HEK293 (cell line): ENCODE results near the gene DUSP14.

Experiments
- CTCF ChIA-PET: fragments of 350-600 bp; formaldehyde crosslinking; extraction: SDS; loops from one replicate; lab custom pipeline; 2021; ENCODE audit warnings: antibody characterized with exemption; lab: Yijun Ruan, JAX
- POLR2A ChIA-PET: fragments of 300-600 bp; formaldehyde crosslinking; extraction: SDS; loops from one replicate; lab custom pipeline; 2020; ENCODE audit warnings: antibody characterized with exemption, inconsistent platforms; lab: Yijun Ruan, JAX
- H3K27ac ChIP-seq: fragments of 200-500 bp; sonication (Bioruptor generic); 2 replicates; pipeline ENCODE4 v1.5.1; 2014; ENCODE audit warnings: low read depth, low read length, control low read depth, inconsistent platforms; ENCODE audit errors: extremely low read depth
- H3K36me3 ChIP-seq, 2 experiments: fragments of 200-500 bp in 1 of 2; sonication (Bioruptor generic) in 1 of 2; 1 replicate in 1 of 2; 2 replicates in 1 of 2; pipeline ENCODE4 v1.5.1; 2014 to 2017; ENCODE audit warnings: inconsistent platforms in 2 of 2, low read length in 2 of 2; ENCODE audit not compliant: control insufficient read depth in 2 of 2, insufficient read depth in 1 of 2
- H3K4me1 ChIP-seq: fragments of 200-500 bp; sonication (Bioruptor generic); 2 replicates; pipeline ENCODE4 v1.5.1; 2014; ENCODE audit warnings: mild to moderate bottlenecking, low read length, inconsistent platforms; ENCODE audit not compliant: control insufficient read depth, insufficient read depth
- H3K4me3 ChIP-seq: 2 replicates; pipeline ENCODE4 v1.5.1; 2011; ENCODE audit warnings: low read depth, mild to moderate bottlenecking, control low read depth, low read length, moderate library complexity
- H3K9me3 ChIP-seq: fragments of 200-500 bp; sonication (Bioruptor generic); 2 replicates; pipeline ENCODE4 v1.5.1; 2014; ENCODE audit warnings: low read depth, low read length, inconsistent platforms; ENCODE audit not compliant: control insufficient read depth, insufficient read depth
- KLF1 ChIP-seq: fragments of 450-650 bp; formaldehyde crosslinking; IDR thresholded peaks from 2 replicates; pipeline ENCODE4 v1.5.1; 2016; ENCODE audit warnings: missing biosample characterization, missing genetic modification characterization
- SCRT2 ChIP-seq: fragments of 450-650 bp; formaldehyde crosslinking; IDR thresholded peaks from 2 replicates; pipeline ENCODE4 v1.5.1; 2016; ENCODE audit warnings: missing biosample characterization, missing genetic modification characterization
- ZNF239 ChIP-seq: fragments of 450-650 bp; formaldehyde crosslinking; IDR thresholded peaks from 2 replicates; pipeline ENCODE4 v1.5.1; 2016; ENCODE audit warnings: missing biosample characterization, missing genetic modification characterization
- ZNF596 ChIP-seq: fragments of 450-650 bp; IDR thresholded peaks from 2 replicates; pipeline ENCODE4 v1.5.0; 2018; ENCODE audit warnings: missing biosample characterization, mild to moderate bottlenecking, missing genetic modification characterization, moderate library complexity
- TF ChIP-seq, protein P1 (sequence below): fragments of 450-650 bp; formaldehyde crosslinking; IDR thresholded peaks from 2 replicates; pipeline ENCODE4 v1.5.1; 2017; ENCODE audit warnings: missing biosample characterization, missing genetic modification characterization
- TF ChIP-seq, protein P2 (sequence below): fragments of 450-650 bp; formaldehyde crosslinking; IDR thresholded peaks from 2 replicates; pipeline ENCODE4 v1.5.1; 2017; ENCODE audit warnings: missing biosample characterization, missing genetic modification characterization
- TF ChIP-seq, protein P3 (sequence below): fragments of 450-650 bp; formaldehyde crosslinking; IDR thresholded peaks from 2 replicates; pipeline ENCODE4 v1.5.1; 2016; ENCODE audit warnings: missing biosample characterization, missing genetic modification characterization
- TF ChIP-seq, protein P4 (sequence below): fragments of 450-650 bp; formaldehyde crosslinking; IDR thresholded peaks from 2 replicates; pipeline ENCODE4 v1.5.1; 2016; ENCODE audit warnings: missing biosample characterization, missing genetic modification characterization, borderline replicate concordance
- TF ChIP-seq, protein P5 (sequence below): fragments of 450-650 bp; IDR thresholded peaks from 2 replicates; pipeline ENCODE4 v1.5.1; 2018; ENCODE audit warnings: missing biosample characterization, missing genetic modification characterization
- TF ChIP-seq, protein P6 (sequence below): fragments of 450-650 bp; formaldehyde crosslinking; IDR thresholded peaks from 2 replicates; pipeline ENCODE4 v1.5.1; 2016; ENCODE audit warnings: missing biosample characterization, missing genetic modification characterization, low read depth

DUSP14 gene

DNA sequence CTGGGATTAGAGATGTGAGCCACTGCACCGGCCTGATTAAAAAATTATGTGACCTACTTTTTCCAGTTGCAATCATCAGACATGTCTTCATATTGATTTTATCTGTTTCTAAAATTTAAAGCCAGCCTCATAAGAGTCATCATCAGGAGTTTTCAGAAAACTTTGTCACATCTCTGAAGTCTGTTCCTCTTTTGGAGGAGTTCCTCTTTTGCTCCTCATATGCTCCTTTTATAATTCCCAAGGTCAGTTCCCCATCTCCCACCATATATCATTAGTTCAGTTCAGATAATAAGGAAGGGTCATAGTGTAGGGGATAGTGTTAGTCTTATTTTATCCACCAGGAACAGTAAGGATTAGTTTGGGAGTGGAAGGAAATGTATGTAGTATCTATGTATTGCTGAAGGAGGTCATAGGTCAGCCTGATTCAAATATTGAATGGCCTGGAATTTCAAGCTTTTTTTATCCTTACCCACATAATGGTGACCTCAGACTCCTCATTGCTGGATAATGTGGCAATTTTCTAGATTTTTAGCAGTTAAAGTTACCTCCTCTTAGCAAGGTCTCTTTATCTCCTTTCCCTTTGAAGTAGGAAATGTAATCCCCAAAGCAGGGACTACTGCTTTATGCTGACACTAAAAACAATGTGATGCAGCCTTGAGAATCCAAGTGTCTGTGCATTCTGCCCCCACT, 13.8 kb upstream of the DUSP14 start:
- no peak overlapping the region for H3K27ac ChIP-seq
- H3K4me3 ChIP-seq: no peak overlapping the region
- H3K4me1 ChIP-seq: no peaks in the 10 kb centered on the region
- peaks cover 73 to 82% of the 10 kb centered on the region in 2 experiments for H3K36me3 ChIP-seq
- TF ChIP-seq, protein P1, sequence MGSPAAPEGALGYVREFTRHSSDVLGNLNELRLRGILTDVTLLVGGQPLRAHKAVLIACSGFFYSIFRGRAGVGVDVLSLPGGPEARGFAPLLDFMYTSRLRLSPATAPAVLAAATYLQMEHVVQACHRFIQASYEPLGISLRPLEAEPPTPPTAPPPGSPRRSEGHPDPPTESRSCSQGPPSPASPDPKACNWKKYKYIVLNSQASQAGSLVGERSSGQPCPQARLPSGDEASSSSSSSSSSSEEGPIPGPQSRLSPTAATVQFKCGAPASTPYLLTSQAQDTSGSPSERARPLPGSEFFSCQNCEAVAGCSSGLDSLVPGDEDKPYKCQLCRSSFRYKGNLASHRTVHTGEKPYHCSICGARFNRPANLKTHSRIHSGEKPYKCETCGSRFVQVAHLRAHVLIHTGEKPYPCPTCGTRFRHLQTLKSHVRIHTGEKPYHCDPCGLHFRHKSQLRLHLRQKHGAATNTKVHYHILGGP (tag by site-specific recombination): no peak
- TF ChIP-seq KLF1 (tag by site-specific recombination): no peak
- TF ChIP-seq SCRT2 (tag by site-specific recombination): no peak
- TF ChIP-seq ZNF239 (tag by site-specific recombination): no peak
- TF ChIP-seq, protein P2, sequence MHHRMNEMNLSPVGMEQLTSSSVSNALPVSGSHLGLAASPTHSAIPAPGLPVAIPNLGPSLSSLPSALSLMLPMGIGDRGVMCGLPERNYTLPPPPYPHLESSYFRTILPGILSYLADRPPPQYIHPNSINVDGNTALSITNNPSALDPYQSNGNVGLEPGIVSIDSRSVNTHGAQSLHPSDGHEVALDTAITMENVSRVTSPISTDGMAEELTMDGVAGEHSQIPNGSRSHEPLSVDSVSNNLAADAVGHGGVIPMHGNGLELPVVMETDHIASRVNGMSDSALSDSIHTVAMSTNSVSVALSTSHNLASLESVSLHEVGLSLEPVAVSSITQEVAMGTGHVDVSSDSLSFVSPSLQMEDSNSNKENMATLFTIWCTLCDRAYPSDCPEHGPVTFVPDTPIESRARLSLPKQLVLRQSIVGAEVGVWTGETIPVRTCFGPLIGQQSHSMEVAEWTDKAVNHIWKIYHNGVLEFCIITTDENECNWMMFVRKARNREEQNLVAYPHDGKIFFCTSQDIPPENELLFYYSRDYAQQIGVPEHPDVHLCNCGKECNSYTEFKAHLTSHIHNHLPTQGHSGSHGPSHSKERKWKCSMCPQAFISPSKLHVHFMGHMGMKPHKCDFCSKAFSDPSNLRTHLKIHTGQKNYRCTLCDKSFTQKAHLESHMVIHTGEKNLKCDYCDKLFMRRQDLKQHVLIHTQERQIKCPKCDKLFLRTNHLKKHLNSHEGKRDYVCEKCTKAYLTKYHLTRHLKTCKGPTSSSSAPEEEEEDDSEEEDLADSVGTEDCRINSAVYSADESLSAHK (tag by site-specific recombination): no peak
- TF ChIP-seq, protein P3, sequence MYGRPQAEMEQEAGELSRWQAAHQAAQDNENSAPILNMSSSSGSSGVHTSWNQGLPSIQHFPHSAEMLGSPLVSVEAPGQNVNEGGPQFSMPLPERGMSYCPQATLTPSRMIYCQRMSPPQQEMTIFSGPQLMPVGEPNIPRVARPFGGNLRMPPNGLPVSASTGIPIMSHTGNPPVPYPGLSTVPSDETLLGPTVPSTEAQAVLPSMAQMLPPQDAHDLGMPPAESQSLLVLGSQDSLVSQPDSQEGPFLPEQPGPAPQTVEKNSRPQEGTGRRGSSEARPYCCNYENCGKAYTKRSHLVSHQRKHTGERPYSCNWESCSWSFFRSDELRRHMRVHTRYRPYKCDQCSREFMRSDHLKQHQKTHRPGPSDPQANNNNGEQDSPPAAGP (tag by site-specific recombination): no peak
- TF ChIP-seq, protein P4, sequence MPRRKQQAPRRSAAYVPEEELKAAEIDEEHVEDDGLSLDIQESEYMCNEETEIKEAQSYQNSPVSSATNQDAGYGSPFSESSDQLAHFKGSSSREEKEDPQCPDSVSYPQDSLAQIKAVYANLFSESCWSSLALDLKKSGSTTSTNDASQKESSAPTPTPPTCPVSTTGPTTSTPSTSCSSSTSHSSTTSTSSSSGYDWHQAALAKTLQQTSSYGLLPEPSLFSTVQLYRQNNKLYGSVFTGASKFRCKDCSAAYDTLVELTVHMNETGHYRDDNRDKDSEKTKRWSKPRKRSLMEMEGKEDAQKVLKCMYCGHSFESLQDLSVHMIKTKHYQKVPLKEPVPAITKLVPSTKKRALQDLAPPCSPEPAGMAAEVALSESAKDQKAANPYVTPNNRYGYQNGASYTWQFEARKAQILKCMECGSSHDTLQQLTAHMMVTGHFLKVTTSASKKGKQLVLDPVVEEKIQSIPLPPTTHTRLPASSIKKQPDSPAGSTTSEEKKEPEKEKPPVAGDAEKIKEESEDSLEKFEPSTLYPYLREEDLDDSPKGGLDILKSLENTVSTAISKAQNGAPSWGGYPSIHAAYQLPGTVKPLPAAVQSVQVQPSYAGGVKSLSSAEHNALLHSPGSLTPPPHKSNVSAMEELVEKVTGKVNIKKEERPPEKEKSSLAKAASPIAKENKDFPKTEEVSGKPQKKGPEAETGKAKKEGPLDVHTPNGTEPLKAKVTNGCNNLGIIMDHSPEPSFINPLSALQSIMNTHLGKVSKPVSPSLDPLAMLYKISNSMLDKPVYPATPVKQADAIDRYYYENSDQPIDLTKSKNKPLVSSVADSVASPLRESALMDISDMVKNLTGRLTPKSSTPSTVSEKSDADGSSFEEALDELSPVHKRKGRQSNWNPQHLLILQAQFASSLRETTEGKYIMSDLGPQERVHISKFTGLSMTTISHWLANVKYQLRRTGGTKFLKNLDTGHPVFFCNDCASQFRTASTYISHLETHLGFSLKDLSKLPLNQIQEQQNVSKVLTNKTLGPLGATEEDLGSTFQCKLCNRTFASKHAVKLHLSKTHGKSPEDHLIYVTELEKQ: no peak
- TF ChIP-seq, protein P5, sequence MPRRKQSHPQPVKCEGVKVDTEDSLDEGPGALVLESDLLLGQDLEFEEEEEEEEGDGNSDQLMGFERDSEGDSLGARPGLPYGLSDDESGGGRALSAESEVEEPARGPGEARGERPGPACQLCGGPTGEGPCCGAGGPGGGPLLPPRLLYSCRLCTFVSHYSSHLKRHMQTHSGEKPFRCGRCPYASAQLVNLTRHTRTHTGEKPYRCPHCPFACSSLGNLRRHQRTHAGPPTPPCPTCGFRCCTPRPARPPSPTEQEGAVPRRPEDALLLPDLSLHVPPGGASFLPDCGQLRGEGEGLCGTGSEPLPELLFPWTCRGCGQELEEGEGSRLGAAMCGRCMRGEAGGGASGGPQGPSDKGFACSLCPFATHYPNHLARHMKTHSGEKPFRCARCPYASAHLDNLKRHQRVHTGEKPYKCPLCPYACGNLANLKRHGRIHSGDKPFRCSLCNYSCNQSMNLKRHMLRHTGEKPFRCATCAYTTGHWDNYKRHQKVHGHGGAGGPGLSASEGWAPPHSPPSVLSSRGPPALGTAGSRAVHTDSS (tag by site-specific recombination): no peak
- no peak for TF ChIP-seq ZNF596
- TF ChIP-seq, protein P6, sequence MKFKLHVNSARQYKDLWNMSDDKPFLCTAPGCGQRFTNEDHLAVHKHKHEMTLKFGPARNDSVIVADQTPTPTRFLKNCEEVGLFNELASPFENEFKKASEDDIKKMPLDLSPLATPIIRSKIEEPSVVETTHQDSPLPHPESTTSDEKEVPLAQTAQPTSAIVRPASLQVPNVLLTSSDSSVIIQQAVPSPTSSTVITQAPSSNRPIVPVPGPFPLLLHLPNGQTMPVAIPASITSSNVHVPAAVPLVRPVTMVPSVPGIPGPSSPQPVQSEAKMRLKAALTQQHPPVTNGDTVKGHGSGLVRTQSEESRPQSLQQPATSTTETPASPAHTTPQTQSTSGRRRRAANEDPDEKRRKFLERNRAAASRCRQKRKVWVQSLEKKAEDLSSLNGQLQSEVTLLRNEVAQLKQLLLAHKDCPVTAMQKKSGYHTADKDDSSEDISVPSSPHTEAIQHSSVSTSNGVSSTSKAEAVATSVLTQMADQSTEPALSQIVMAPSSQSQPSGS: no peak
- ChIA-PET POLR2A (interaction anchor here (0.6 to 1.6 kb wide), 3 partner anchors 14 to 866 kb away, joined by 4 to 7 read pairs (median 4); partner anchors contain the start of gene DUSP14), CTCF (interaction anchor here (1.1 to 1.2 kb wide), 2 partner anchors 52 to 102 kb away, joined by 3 to 5 read pairs; no protein-coding TSS in a partner anchor)
- H3K9me3 ChIP-seq: no peaks in the 10 kb centered on the region; the same call in 1 of the 2 replicates
